Measurements from ENCODE around the gene ZNF598.
A peak's percentile ranks its signal among the peaks of the same experiment; 100 is the strongest.

ZNF598 gene

GRCh38 chr16:2027024-2028010, 17.7 kb upstream of the ZNF598 start (continued):
- peak; percentile 52; the same call in 1 of the 2 replicates for TF ChIP-seq TRIM28 (IDR thresholded peaks at IDR 0.05; ENCODE audit: borderline replicate concordance, low read length)
- no peak for TF ChIP-seq ZNF423 (tag by site-specific recombination; IDR thresholded peaks at IDR 0.05)
- peak; percentile 70; the same call in 1 of the 2 replicates for TF ChIP-seq BCL11B (tag by site-specific recombination; IDR thresholded peaks at IDR 0.05; ENCODE audit: low read depth)
- TF ChIP-seq ZSCAN5A (tag by site-specific recombination; IDR thresholded peaks at IDR 0.05): no peak
- TF ChIP-seq ZBTB48 (tag by site-specific recombination; IDR thresholded peaks at IDR 0.05): peak; percentile 46; the same call in 1 of the 2 replicates
- TF ChIP-seq KLF1 (tag by site-specific recombination; IDR thresholded peaks at IDR 0.05): peak; percentile 66
- TF ChIP-seq ZSCAN18 (tag by site-specific recombination; IDR thresholded peaks at IDR 0.05): no peak
- no peak for TF ChIP-seq TCF7L2 (IDR thresholded peaks at IDR 0.05; ENCODE audit: borderline replicate concordance, low read depth, low read length)
- TF ChIP-seq ZNF768 (tag by site-specific recombination; IDR thresholded peaks at IDR 0.05): no peak
- TF ChIP-seq ZXDB (tag by site-specific recombination; IDR thresholded peaks at IDR 0.05): no peak
- TF ChIP-seq ZNF433 (tag by site-specific recombination; IDR thresholded peaks at IDR 0.05; ENCODE audit: low read depth): no peak
- TF ChIP-seq ZNF610 (tag by site-specific recombination; IDR thresholded peaks at IDR 0.05; ENCODE audit: borderline replicate concordance): no peak
- TF ChIP-seq ZNF473 (tag by site-specific recombination; IDR thresholded peaks at IDR 0.05): no peak
- peak; percentile 27; the same call in 1 of the 2 replicates for TF ChIP-seq ZBTB8A (tag by site-specific recombination; IDR thresholded peaks at IDR 0.05)
- peak; percentile 82; the same call in 1 of the 2 replicates for TF ChIP-seq ZNF792 (tag by site-specific recombination; IDR thresholded peaks at IDR 0.05)
- TF ChIP-seq ZFP37 (tag by site-specific recombination; IDR thresholded peaks at IDR 0.05): no peak; the same call in 1 of the 2 replicates
- TF ChIP-seq ZFP69B (tag by site-specific recombination; IDR thresholded peaks at IDR 0.05): no peak; the same call in 1 of the 2 replicates
- TF ChIP-seq GLI4 (tag by site-specific recombination; IDR thresholded peaks at IDR 0.05): no peak
- no peak for TF ChIP-seq ZNF248 (tag by site-specific recombination; IDR thresholded peaks at IDR 0.05)
- TF ChIP-seq HIC1 (tag by site-specific recombination; IDR thresholded peaks at IDR 0.05): peak; percentile 26; the same call in 1 of the 2 replicates
- no peak for TF ChIP-seq ZNF776 (tag by site-specific recombination; IDR thresholded peaks at IDR 0.05; ENCODE audit: borderline replicate concordance)
- no peak for TF ChIP-seq ZNF580 (tag by site-specific recombination; IDR thresholded peaks at IDR 0.05)
- peak; percentile 77 for TF ChIP-seq CTCF (tag by site-specific recombination; IDR thresholded peaks at IDR 0.05)
- TF ChIP-seq ZEB2 (tag by site-specific recombination; IDR thresholded peaks at IDR 0.05): peak; percentile 52; the same call in 1 of the 2 replicates
- no peak for TF ChIP-seq REPIN1 (tag by site-specific recombination; IDR thresholded peaks at IDR 0.05; ENCODE audit: low read depth)
- TF ChIP-seq ZNF529 (tag by site-specific recombination; IDR thresholded peaks at IDR 0.05; ENCODE audit: insufficient replicate concordance): no peak
- no peak for TF ChIP-seq ZNF692 (tag by site-specific recombination; IDR thresholded peaks at IDR 0.05)
